NCI-H2196 (cell line): Measurements from ENCODE around the gene HECTD2.
"Not testable (repeated sequence)": the region's sequence is repeated elsewhere in the genome, so short reads cannot be mapped to it uniquely, and the experiment has no call there.

Experiments
- DNase-seq: peaks from one replicate; lab custom pipeline; 2025; ENCODE audit not compliant: unreplicated experiment; lab: John Stamatoyannopoulos, UW

Gene HECTD2

GRCh38 chr10:91536733-91537132 is 126.6 kb downstream of the HECTD2 start:
- no peak for DNase-seq

GRCh38 chr10:91537614-91538383 is 127.7 kb downstream of the HECTD2 start:
- no peak for DNase-seq

- DNase-seq = no peak
Measured at GRCh38 chr10:91539930-91540329, 129.8 kb downstream of the HECTD2 start.

- no peak for DNase-seq
Measured at GRCh38 chr10:91540733-91541132, 130.6 kb downstream of the HECTD2 start.

DNA sequence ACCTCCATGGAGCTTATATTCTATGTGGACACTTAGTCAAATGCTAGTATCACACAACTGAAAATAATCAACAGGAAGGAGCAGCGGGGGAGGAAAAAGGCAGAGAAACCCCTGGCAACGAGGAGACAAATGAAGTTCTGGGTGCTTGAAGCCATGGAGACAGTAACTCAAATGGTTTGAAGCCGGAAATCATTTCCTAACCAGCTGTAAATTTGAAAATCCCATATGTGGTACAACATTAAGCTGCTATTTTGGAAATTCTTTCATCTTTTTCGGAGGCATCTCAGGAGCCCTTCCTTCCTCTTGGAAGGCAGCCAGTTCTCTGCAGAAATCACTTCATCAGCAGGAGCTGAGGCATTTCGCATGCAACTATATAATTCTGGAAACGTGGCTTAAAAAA is 131.3 kb downstream of the HECTD2 start:
- no peak for DNase-seq

DNA sequence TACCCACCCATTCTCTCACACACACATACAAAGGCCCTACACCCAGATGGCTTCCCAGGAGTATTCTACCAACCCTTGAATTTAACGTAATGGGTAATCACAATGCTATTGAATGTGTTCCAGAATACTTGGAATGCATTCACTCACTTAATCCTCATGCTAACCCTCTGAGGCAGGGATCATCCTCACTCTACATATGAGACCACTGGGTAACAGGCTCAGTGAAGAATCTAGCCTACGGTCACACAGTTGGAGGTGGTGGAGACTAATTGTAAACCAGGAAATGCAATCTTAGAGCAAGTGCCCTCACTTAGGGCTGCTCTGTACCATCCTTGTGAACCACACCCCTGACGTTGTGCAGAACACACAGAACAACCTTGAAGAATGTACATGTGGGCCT is 135.2 kb downstream of the HECTD2 start:
- DNase-seq = no peak

DNA sequence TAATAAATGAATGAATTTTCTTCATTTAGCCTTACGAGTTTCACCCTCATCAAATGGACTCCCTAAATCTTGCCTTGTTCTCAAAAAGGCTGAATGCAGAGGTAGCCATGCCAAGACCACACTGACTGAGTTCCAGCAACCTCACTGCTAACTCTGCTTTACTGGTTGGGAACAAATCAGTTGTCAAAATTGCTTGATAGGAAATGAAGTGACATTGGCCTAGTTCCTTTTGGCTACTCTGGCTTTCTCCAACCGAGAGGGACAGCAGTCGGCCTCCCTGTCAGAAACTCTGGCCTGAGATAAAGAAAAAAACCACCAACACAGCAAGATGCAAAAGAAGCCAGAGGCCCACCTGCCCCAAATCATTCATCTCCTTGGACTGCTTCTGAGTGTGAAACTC is 135.7 kb downstream of the HECTD2 start:
- DNase-seq = no peak

DNA sequence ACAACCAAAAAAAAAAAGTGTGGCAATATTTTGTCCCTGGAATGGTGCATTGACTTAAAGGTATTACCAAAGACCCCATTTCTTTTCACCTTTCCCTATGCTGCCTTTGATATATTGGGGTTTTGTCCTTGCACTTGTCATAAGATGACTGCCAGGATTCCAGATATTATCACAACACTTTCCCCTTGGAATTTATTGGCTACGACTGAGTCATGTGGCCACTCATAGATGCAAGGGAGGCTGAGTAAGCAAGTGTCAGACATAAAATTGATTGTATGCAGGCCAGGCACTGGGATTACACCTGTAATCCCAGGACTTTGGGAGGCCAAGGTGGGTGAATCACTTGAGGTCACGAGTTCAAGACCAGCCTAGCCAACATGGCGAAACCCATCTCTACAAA is 139.1 kb downstream of the HECTD2 start:
- no peak for DNase-seq

- DNase-seq = no peak
Measured at GRCh38 chr10:91550021-91550420, 139.9 kb downstream of the HECTD2 start.

DNA sequence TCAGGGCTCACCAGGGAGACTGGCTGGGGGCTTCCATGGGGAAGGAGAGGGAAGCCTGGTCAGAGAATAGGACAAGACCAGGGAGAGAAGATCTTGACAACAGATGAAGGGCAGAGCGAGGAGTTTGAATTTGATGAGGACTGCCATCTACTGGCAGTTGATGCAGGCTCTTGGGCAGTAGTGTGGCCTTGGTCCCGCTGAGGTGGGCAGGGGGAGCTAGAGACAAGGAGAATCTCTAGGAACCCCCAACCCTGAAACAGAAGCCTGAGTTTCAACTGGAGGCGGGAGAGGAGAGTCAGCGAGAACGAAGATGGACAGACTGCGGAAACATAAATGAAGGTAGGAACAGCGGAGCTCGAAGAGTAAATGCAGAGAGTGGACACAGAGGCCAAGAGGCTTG is 141.7 kb downstream of the HECTD2 start:
- peak; percentile 21 for DNase-seq

DNA sequence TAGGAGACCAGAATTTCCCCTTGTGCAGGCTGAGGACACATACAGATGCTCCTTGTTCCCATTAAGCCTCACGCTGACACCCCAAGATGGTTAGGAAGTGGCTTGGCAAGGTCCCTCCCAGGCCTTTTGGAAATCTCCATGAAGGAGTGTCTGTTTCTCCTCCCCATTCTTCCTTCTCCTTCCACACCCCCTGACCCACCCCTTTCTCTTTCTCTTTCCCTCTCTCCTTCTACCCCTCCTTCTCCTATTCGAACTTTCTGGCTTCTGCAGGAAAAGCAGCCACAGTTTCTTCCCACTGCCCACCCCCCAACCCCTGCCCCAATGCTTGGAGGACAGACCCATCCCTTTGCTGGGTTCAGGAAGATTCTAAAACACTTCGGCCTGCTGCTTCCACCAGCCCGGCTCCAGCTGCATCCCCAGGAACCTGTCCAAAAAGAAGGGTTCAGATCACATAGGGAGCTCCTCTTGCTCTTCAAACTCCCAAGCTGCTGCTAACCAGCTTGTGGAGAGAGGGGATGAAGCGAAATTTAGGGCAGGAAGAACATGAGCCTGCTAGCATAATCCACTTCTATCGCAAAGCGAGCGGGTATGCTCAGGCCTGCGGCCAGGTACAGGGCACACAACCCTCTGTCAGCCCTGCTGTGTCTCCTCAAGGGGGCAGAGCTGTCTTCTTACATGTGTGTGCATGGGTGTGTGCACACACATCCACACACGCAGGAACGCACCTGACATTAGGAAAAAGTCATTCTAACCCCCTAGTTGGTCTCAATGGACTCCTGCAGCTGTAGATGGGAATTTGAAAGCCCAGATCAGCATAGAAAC is 142.3 kb downstream of the HECTD2 start:
- no peak for DNase-seq

DNA sequence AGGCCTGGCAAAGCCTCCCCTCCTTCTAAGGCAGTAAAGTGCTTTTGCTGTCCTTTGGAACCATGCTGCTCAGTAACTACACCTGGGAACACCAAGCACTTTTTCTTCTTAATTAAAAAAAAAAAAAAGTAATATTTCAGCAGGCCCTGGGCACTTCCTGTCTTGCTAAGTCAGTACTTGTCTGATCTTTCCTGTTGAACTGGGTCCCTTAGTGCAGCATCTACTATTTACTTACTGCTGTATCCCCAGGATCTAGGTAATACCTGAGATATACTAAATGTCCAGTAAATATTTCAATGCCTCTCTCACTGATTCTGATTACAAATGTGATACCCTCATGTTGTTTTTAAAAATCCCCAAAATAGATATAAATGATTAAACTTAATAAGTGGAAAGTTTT is 145.3 kb downstream of the HECTD2 start:
- no peak for DNase-seq

- no peak for DNase-seq
Measured at GRCh38 chr10:91556691-91557566, 146.8 kb downstream of the HECTD2 start.

DNA sequence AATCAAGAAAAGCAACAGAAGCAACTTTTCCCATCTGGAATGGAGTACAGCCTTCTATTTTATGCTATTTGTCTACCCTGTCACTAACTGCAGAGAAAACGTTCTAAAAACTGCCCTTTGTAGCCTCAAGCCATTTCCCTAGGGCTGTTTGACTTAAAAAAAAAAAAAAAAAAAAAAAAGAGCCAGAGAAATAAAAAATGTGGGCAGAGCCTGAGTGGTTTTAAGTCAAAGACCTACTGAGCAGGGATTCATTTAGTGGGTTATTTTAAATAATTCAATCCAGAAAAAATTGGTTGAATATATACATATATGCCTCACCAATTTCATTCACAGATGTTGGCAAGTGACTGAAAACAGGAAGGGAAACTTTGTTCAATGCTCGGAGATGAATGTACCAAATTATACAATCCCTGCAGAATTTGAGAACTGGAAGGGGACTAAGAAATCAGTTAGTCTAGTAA is 147.5 kb downstream of the HECTD2 start:
- no peak for DNase-seq

DNA sequence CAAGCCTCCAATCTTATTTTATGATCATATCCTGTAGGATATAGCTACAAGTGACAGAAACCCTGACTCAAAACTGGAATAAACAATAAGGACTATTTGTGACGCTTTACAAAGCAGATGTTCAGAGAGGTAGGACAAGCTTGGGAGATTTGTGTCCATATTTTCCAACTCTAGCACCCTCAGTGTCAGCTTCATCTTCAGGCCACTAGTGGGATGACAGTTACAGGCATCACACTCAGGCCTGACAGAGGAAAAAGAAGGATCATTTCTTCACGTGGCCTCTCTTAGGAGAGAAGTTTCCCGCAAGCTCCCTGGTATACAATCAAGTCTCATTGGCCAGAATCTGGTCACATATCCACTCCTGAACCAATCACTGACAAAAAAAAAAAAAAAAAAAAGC is 148.3 kb downstream of the HECTD2 start:
- no peak for DNase-seq

DNA sequence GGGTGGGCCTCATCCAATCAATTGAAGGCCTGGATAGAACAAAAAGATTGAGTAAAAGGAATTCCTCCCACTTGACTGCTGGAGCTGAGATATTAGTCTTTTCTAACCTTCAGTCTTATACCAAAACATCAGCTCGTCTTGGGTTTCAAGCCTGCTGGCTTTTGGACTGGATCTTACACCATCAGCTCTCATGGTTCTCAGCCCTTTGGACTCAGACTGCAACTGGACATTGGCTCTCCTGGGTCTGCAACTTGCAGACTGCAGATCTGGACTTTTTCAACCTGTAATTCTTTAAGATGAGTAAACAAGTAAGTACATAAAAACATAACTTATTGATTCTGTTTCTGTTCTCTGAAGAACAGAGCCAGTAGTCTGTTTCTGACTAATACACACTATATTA is 149.0 kb downstream of the HECTD2 start:
- DNase-seq = no peak

DNA sequence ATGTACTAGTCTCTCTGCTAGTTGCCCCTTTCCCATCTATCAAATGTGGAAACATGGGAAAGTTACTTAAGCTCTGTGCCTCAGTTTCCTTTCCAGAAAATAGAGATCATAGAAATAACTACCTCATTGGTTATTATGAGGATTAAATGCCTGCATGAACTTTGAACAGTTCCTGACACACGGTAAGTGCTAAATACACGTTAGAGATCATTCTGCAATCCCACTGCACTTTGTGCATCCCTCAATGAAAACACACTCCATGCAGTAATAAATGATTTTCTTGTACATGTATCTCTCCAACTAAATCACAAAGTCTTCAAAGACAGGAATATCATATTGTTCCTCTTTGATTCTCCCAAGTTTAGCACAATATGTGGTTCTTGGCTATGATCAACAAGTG is 149.6 kb downstream of the HECTD2 start:
- no peak for DNase-seq

GRCh38 chr10:91560827-91561226 is 150.7 kb downstream of the HECTD2 start:
- DNase-seq = not testable (repeated sequence)

GRCh38 chr10:91562839-91563581 is 152.9 kb downstream of the HECTD2 start:
- no peak for DNase-seq

GRCh38 chr10:91564026-91564425 is 153.9 kb downstream of the HECTD2 start:
- DNase-seq = no peak
